Measurements from ENCODE around the gene MAGEF1.
A peak's percentile ranks its signal among the peaks of the same experiment; 100 is the strongest.

MAGEF1 gene

DNA sequence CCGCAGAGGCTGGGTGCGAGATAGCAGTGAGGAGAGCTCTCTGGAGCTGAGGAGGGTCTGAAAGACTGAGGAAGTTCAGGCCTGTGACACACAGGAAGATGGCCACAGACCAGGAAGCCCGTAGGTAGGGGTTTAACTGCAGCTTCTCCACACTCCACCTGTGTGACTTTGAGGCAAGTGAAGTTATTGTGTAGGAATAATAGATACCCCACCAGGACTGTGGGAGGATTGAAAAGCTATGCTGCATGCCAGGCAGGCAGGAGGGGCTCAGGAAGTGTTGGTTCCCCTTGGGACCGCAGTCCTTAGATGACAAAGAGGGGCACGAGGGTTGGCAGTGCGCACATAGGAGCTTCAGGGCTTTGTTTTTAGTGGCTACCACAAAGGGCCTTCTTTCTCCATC, 50.9 kb downstream of the MAGEF1 start:
- H3K4me3 ChIP-seq (ENCODE audit: insufficient read length, low read depth): no peak overlapping the region
- no peaks in the 10 kb centered on the region for H3K9me3 ChIP-seq (ENCODE audit: insufficient read depth, low read length)
- H3K27me3 ChIP-seq (ENCODE audit: insufficient read depth, insufficient read length): no peaks in the 10 kb centered on the region
- peak overlapping the region; percentile 27 for H3K9ac ChIP-seq (ENCODE audit: insufficient read length, low read depth)
- H3K36me3 ChIP-seq (ENCODE audit: insufficient read depth, insufficient read length, low read length): no peaks in the 10 kb centered on the region
- DNase-seq (ENCODE audit: low read depth, low spot score): no peak
- TF ChIP-seq YY1 (IDR thresholded peaks at IDR 0.05; ENCODE audit: insufficient read depth, insufficient read length): no peak
- TF ChIP-seq SUZ12 (IDR thresholded peaks at IDR 0.05; ENCODE audit: extremely low read depth, insufficient read depth, insufficient read length): no peak
- TF ChIP-seq ZNF274 (IDR thresholded peaks at IDR 0.05; ENCODE audit: low read depth, low read length): no peak
- peaks cover 40% of the 10 kb centered on the region for H3K4me1 ChIP-seq (ENCODE audit: insufficient read depth, insufficient read length)
